Sigmoid colon (tissue), 7 donors: ENCODE measurements around the gene AFTPH. TPM values are rescaled to one million over a fixed set of nuclear protein-coding genes. Genes with fewer than 3 reads are reported as not detected.

ENCODE experiments used
- DNase-seq: peaks from one replicate; pipeline ENCODE4 v3.0.0-alpha.2; 2019
- H3K27ac ChIP-seq, 4 donors: fragments of 200-600 bp; sonication (generic); one replicate each; pipeline ENCODE4 v1.5.1; 2016 to 2019; ENCODE audit warnings: mild to moderate bottlenecking in 1 of 4
- H3K27me3 ChIP-seq, 3 donors: fragments of 200-600 bp; sonication (generic); one replicate each; pipeline ENCODE4 v1.5.1; 2019; ENCODE audit warnings: mild to moderate bottlenecking in 1 of 3
- H3K36me3 ChIP-seq, 4 donors: fragments of 200-600 bp; sonication (generic); one replicate each; pipeline ENCODE4 v1.5.1; 2016 to 2019
- H3K4me1 ChIP-seq, 4 donors: fragments of 200-600 bp; sonication (generic); one replicate each; pipeline ENCODE4 v1.5.1; 2017 to 2019
- H3K4me3 ChIP-seq, 4 donors: fragments of 200-600 bp; sonication (generic); one replicate each; pipeline ENCODE4 v1.5.1; 2017 to 2019; ENCODE audit warnings: mild to moderate bottlenecking in 2 of 4, moderate library complexity in 1 of 4
- H3K9me3 ChIP-seq, 4 donors: fragments of 200-600 bp in 3 of 4; sonication (generic) in 3 of 4; one replicate each; pipeline versions ENCODE4 v1.5.1 to v1.6.1; 2013 to 2019
- EP300 ChIP-seq, 4 donors: sonication (generic); formaldehyde crosslinking; IDR thresholded peaks; one replicate each; pipeline ENCODE4 v1.6.1; 2017; ENCODE audit warnings: antibody characterized with exemption in 4 of 4
- POLR2A ChIP-seq, 2 donors: fragments of 450-650 bp; IDR thresholded peaks; one replicate each; pipeline ENCODE4 v1.6.1; 2016; ENCODE audit warnings: antibody characterized with exemption in 2 of 2, mild to moderate bottlenecking in 2 of 2, moderate library complexity in 2 of 2
- POLR2AphosphoS5 ChIP-seq, 4 donors: sonication (generic); formaldehyde crosslinking; IDR thresholded peaks; one replicate each; pipeline ENCODE4 v1.6.1; 2017; ENCODE audit warnings: antibody characterized with exemption in 4 of 4
- WGBS, 2 donors: extraction: QIAGEN DNeasy Blood & Tissue Kit; methylation state at CpG; one replicate each; pipeline ENCODE4 v1.1.7; 2013; 5-methylcytosine and 5-hydroxymethylcytosine counted together
- intact Hi-C: fragments of 100-400 bp; cut with DNase I; formaldehyde crosslinking; loops from one replicate; pipeline ENCODE4 v1.15.1; 2023
- polyA plus RNA-seq, 3 donors: library from polyadenylated mRNA; stranded (reverse); fragments of 200-250 nt; gene quantifications; one replicate each; pipeline ENCODE4 v1.2.3, GENCODE V29; 2013
- total RNA-seq, 4 donors: library from RNA; depleted of rRNA; stranded (reverse); fragments of >200 nt; gene quantifications; one replicate each; pipeline ENCODE4 v1.1.0, GENCODE V29; 2016
- TF ChIP-seq, protein P1 (sequence below), 4 experiments: fragments of 450-650 bp in 3 of 4; fragments of 200-600 bp in 1 of 4; IDR thresholded peaks; one replicate each; pipeline ENCODE4 v1.5.1; 2016 to 2019; ENCODE audit warnings: antibody characterized with exemption in 4 of 4, mild to moderate bottlenecking in 3 of 4, moderate library complexity in 2 of 4
- donor health status: healthy with polysubstance abuse.
- donor health status: Bipolar disorder and iron deficiency.
- donor health status: healthy.

The AFTPH gene
- total and polyA plus RNA-seq, 7 donors = 35.7 to 60.1 (median 43.5) TPM

DNA sequence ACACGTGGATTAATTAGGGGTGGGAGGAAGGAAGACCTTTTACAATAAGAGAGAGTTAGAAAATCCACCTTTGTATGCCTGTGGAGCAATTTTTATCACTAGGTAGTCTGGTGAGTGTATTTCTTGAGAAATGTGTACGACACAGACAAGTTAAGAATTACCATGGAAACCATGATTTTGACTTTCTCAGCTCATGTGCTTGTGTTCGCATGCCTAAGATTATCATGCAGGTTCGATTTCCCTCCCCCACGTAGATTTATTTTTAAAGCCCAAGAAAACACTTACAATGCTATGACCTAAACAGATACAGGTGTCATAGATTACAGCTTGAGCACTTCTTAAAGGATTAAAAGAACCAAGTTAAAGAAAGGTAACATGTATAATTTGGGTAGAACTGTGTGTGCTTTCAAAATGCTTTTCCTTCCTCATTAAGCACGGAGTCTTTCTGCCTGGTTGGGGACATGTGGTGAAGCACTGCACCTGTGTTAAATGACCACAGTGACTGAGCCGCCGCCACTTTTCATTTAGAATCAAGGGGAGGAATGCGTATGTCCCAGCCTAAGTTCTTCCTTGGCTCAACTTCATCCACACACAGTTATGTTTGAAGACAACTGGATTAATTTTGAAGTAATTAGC is 113.0 kb downstream of the AFTPH start:
- TF ChIP-seq EP300 (IDR thresholded peaks at IDR 0.05) (no peak), POLR2A (IDR thresholded peaks at IDR 0.05) (no peak)
- intact Hi-C loops = no loop called here
- Histone ChIP-seq H3K4me1 (peaks cover 0 to 61% (median 33%) of the 10 kb centered on the region in 4 donors), H3K4me3 (no peak overlapping the region), H3K36me3 (peaks cover 7 to 22% (median 10%) of the 10 kb centered on the region in 4 donors), H3K9me3 (no peaks in the 10 kb centered on the region), H3K27ac (no peak overlapping the region), H3K27me3 (no peaks in the 10 kb centered on the region)
- 47 to 79% methylated on average over 9 of the region's 9 CpGs for WGBS, 2 donors
- no peak for DNase-seq

DNA sequence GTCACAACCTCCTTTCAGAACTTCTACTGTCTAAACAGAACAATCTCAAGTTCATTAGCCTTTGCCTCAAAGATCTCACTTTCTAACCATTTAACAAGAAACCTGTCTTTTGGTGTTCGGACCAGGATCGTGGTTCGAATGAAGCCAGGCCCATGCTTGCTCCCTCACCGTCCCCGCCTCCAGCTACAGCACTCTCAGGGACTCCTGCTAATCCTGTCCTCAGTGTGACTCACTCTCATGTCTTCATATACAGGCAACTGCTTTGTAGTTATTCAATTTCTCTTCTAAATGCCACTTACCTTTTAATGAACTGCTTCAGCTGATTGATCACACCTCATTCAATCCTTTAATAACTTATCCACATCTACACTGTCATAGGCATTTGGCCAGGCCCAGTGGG is 113.8 kb downstream of the AFTPH start:
- Histone ChIP-seq H3K27me3 (no peaks in the 10 kb centered on the region), H3K9me3 (no peaks in the 10 kb centered on the region), H3K4me1 (peaks cover 0 to 62% (median 34%) of the 10 kb centered on the region in 4 donors), H3K4me3 (no peak overlapping the region), H3K36me3 (peaks cover 7 to 17% (median 10%) of the 10 kb centered on the region in 4 donors), H3K27ac (no peak overlapping the region)
- WGBS, 2 donors = 92 to 95% methylated on average over 5 of the region's 5 CpGs
- DNase-seq = no peak
- TF ChIP-seq POLR2A (IDR thresholded peaks at IDR 0.05) (no peak), EP300 (IDR thresholded peaks at IDR 0.05) (no peak), POLR2AphosphoS5 (IDR thresholded peaks at IDR 0.05) (no peak)
- TF ChIP-seq, protein P1, sequence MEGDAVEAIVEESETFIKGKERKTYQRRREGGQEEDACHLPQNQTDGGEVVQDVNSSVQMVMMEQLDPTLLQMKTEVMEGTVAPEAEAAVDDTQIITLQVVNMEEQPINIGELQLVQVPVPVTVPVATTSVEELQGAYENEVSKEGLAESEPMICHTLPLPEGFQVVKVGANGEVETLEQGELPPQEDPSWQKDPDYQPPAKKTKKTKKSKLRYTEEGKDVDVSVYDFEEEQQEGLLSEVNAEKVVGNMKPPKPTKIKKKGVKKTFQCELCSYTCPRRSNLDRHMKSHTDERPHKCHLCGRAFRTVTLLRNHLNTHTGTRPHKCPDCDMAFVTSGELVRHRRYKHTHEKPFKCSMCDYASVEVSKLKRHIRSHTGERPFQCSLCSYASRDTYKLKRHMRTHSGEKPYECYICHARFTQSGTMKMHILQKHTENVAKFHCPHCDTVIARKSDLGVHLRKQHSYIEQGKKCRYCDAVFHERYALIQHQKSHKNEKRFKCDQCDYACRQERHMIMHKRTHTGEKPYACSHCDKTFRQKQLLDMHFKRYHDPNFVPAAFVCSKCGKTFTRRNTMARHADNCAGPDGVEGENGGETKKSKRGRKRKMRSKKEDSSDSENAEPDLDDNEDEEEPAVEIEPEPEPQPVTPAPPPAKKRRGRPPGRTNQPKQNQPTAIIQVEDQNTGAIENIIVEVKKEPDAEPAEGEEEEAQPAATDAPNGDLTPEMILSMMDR (IDR thresholded peaks at IDR 0.05) = no peak
- intact Hi-C loops = no loop called here

DNA sequence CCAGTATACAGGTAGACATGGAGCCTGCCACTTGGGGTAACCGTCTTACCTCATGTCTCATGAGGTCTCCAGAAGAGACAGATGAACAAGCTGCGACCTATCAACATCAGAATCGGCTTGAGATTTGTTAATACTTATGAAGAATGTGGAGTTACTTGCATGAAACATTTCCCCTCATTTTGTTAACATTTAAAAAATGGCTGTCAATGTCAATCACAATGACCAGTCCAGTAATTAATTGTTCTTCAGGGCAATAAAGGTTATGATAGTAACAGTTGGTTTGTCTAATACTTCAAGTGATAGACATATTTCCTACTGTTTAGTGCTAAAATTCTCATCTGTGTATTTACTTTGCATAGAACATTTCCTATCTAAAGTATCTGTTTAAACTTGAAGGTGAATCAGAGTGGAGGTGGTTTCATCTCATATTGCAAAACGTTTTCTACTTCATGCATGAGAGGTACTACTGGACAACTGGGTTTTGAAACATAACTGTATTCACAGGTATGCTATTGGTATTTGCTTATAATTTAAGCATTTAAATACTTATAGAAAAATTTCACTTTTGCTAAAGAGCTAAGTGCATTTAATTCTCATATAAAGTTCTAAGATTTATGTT is 114.5 kb downstream of the AFTPH start:
- no peaks in the 10 kb centered on the region for H3K27me3 ChIP-seq
- peaks cover 7 to 17% (median 10%) of the 10 kb centered on the region in 4 donors for H3K36me3 ChIP-seq
- H3K4me3 ChIP-seq = no peak overlapping the region
- H3K4me1 ChIP-seq = peaks cover 0 to 62% (median 34%) of the 10 kb centered on the region in 4 donors
- whole genome bisulfite sequencing, 2 donors = 83 to 85% methylated on average over 4 of the region's 4 CpGs
- no peak for DNase-seq
- H3K9me3 ChIP-seq = no peaks in the 10 kb centered on the region
- intact Hi-C loops = no loop called here
- TF ChIP-seq POLR2A (IDR thresholded peaks at IDR 0.05) = no peak
- TF ChIP-seq EP300 (IDR thresholded peaks at IDR 0.05) = no peak
- TF ChIP-seq, protein P1 (IDR thresholded peaks at IDR 0.05) = no peak
- TF ChIP-seq POLR2AphosphoS5 (IDR thresholded peaks at IDR 0.05) = no peak
- H3K27ac ChIP-seq = no peak overlapping the region

DNA sequence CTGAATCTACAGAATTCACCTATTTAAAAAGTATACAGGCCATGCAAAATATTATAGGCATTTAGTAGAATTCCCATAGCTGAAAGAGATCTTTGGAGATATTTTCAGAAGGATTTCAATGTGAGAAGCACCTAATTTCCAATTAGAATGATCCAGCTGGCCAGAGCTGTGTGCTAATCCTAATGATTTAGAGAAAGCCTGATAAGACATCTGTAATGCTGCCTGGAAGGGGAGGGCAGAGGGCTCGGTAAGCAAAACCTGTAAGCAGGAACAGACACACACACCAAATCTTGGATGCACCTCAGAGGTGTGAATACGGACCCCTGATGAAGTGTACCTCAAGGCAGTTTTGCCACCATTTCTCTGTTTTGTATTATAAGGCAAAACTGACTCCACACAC is 115.6 kb downstream of the AFTPH start:
- Histone ChIP-seq H3K4me3 (no peak overlapping the region), H3K36me3 (peaks cover 7 to 17% (median 10%) of the 10 kb centered on the region in 4 donors), H3K4me1 (peaks cover 0 to 61% (median 39%) of the 10 kb centered on the region in 4 donors), H3K27me3 (no peaks in the 10 kb centered on the region), H3K9me3 (no peaks in the 10 kb centered on the region), H3K27ac (peak overlapping the region in 2 of 4 donors; percentile 43 to 44)
- TF ChIP-seq EP300 (IDR thresholded peaks at IDR 0.05) (no peak), POLR2A (IDR thresholded peaks at IDR 0.05) (no peak), POLR2AphosphoS5 (IDR thresholded peaks at IDR 0.05) (no peak)
- TF ChIP-seq, protein P1 (IDR thresholded peaks at IDR 0.05) = no peak
- DNase-seq = no peak
- WGBS, 2 donors = 67 to 70% methylated on average over 2 of the region's 2 CpGs
- intact Hi-C loops = loop anchor here (5.0 kb wide), 1 partner anchor 52 kb away; no protein-coding TSS in a partner anchor
